NCI-H510A (cell line): ENCODE data around the gene SLC37A3.

Experiments used
- DNase-seq: peaks from one replicate; lab custom pipeline; 2025; lab: John Stamatoyannopoulos, UW

Gene SLC37A3

GRCh38 chr7:140400381-140400780, 2.1 kb upstream of the SLC37A3 start:
- DNase-seq = no peak

GRCh38 chr7:140398821-140399220, 491 bp upstream of the SLC37A3 start:
- no peak for DNase-seq

- DNase-seq = no peak
These were observed 4.5 kb downstream of the SLC37A3 start for GRCh38 chr7:140393756-140394306.

GRCh38 chr7:140391634-140392033, 6.7 kb downstream of the SLC37A3 start:
- no peak for DNase-seq

GRCh38 chr7:140390466-140391190, 7.7 kb downstream of the SLC37A3 start:
- no peak for DNase-seq

GRCh38 chr7:140390034-140390433, 8.3 kb downstream of the SLC37A3 start:
- no peak for DNase-seq

- no peak for DNase-seq
These were observed 8.9 kb downstream of the SLC37A3 start for GRCh38 chr7:140389445-140389844.

GRCh38 chr7:140384894-140385545, 13.3 kb downstream of the SLC37A3 start:
- DNase-seq = no peak

GRCh38 chr7:140383954-140384713, 14.2 kb downstream of the SLC37A3 start:
- DNase-seq = no peak

- no peak for DNase-seq
These were observed 22.2 kb downstream of the SLC37A3 start for GRCh38 chr7:140375892-140376730.

GRCh38 chr7:140375323-140375722, 23.0 kb downstream of the SLC37A3 start:
- no peak for DNase-seq

- no peak for DNase-seq
These were observed 29.0 kb downstream of the SLC37A3 start for GRCh38 chr7:140369294-140369693.

GRCh38 chr7:140367528-140367927, 30.8 kb downstream of the SLC37A3 start:
- DNase-seq = no peak

- peak; percentile 6 for DNase-seq
These were observed 33.5 kb downstream of the SLC37A3 start for GRCh38 chr7:140364819-140365218.

GRCh38 chr7:140360697-140361229, 37.6 kb downstream of the SLC37A3 start:
- no peak for DNase-seq

GRCh38 chr7:140358412-140359051, 39.8 kb downstream of the SLC37A3 start:
- no peak for DNase-seq

GRCh38 chr7:140358024-140358411, 40.3 kb downstream of the SLC37A3 start:
- DNase-seq = no peak

- no peak for DNase-seq
These were observed 48.3 kb downstream of the SLC37A3 start for GRCh38 chr7:140350056-140350455.

- no peak for DNase-seq
These were observed 49.1 kb downstream of the SLC37A3 start for GRCh38 chr7:140349144-140349771.

- no peak for DNase-seq
These were observed 50.0 kb downstream of the SLC37A3 start for GRCh38 chr7:140348161-140348849.
